Fibroblast of the aortic adventitia (primary cell): Measurements from ENCODE around the gene CYP4F3. TPM values are rescaled to one million over a fixed set of nuclear protein-coding genes. Genes with fewer than 3 reads are reported as not detected.
"Not testable (repeated sequence)": the region's sequence is repeated elsewhere in the genome, so short reads cannot be mapped to it uniquely, and the experiment has no call there.

Experiments used
- DNase-seq: peaks from one replicate; pipeline ENCODE4 v3.0.0-alpha.2; 2010; ENCODE audit warnings: low read depth
- H3K4me3 ChIP-seq: 2 replicates; pipeline ENCODE4 v1.5.1; 2011; ENCODE audit warnings: low read depth, mild to moderate bottlenecking, control low read depth, low read length, moderate library complexity
- CTCF ChIP-seq: IDR thresholded peaks from 2 replicates; pipeline ENCODE4 v1.5.1; 2011; ENCODE audit warnings: mild to moderate bottlenecking, low read length, control low read depth, inconsistent platforms; ENCODE audit not compliant: insufficient read depth
- total RNA-seq: library from RNA; depleted of rRNA; stranded (reverse); fragments of >200 nt; gene quantifications from 2 replicates; pipeline ENCODE4 v1.2.3, GENCODE V29; 2012; ENCODE audit warnings: low replicate concordance

CYP4F3 gene
- total RNA-seq: not detected in 2 replicates

- no peak within 1 kb of the TSS for H3K4me3 ChIP-seq
- DNase-seq: no peak
- no peak for TF ChIP-seq CTCF
These were observed at the start of gene CYP4F3 for GRCh38 chr19:15640294-15640903. CYP4F3 (plus strand) TSS chr19:15640897; CDS start chr19:15641416, 519 bp downstream.

GRCh38 chr19:15591796-15592195 is 48.9 kb upstream of the CYP4F3 start:
- no peak for TF ChIP-seq CTCF
- no peak overlapping the region for H3K4me3 ChIP-seq
- DNase-seq: no peak

GRCh38 chr19:15592506-15592905 is 48.2 kb upstream of the CYP4F3 start:
- DNase-seq, H3K4me3 ChIP-seq: not testable (repeated sequence)

GRCh38 chr19:15593766-15594165 is 46.9 kb upstream of the CYP4F3 start:
- not testable (repeated sequence) for DNase-seq

GRCh38 chr19:15595069-15595468 is 45.6 kb upstream of the CYP4F3 start:
- no peak for TF ChIP-seq CTCF
- DNase-seq: no peak
- H3K4me3 ChIP-seq: no peak overlapping the region

More at GRCh38 chr19:15593766-15594165, 46.9 kb upstream of the CYP4F3 start:
- not testable (repeated sequence) for H3K4me3 ChIP-seq

GRCh38 chr19:15607978-15608925 is 32.4 kb upstream of the CYP4F3 start:
- DNase-seq, H3K4me3 ChIP-seq: not testable (repeated sequence)

- H3K4me3 ChIP-seq: no peak overlapping the region
- TF ChIP-seq CTCF: no peak
- DNase-seq: no peak
These were observed 31.4 kb upstream of the CYP4F3 start for GRCh38 chr19:15609261-15609660.

GRCh38 chr19:15612342-15612741 is 28.4 kb upstream of the CYP4F3 start:
- no peak for DNase-seq
- no peak overlapping the region for H3K4me3 ChIP-seq
- TF ChIP-seq CTCF: no peak
